NCI-H446 treated with DMSO at 0.1 percent for 48 hours (cell line): Measurements from ENCODE around the gene SNX7.

Source experiments
- DNase-seq: peaks from one replicate; lab custom pipeline; 2025; lab: John Stamatoyannopoulos, UW

Gene SNX7

GRCh38 chr1:98661544-98662355 lies at the start of gene SNX7:
Gene SNX7, plus strand, starts transcription at chr1:98661721. Its CDS starts 11 bp downstream, at chr1:98661732.
- peak; percentile 64 for DNase-seq

DNA sequence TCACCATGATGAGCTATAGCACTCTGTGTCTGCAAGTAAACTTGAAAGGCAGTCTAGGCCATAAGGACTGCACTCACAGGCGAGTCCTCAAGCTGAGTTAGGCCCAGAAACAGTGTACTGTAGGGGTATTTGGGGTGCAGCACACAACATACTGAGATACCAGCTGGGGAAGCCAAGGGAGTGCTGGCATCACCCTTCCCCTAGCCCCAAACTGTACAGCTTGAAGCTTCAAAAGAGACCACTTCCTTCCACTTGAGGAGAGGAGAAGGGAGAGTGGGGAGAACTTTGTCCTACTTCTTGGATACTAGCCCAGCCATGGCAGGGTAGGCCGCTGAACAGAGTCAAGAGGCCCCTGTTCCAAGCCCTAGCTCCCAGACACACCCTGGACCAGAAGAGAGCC lies 24.2 kb upstream of the SNX7 start:
- DNase-seq = no peak

GRCh38 chr1:98638185-98638584 lies 23.3 kb upstream of the SNX7 start:
- no peak for DNase-seq

GRCh38 chr1:98644510-98644909 lies 17.0 kb upstream of the SNX7 start:
- DNase-seq = no peak

DNA sequence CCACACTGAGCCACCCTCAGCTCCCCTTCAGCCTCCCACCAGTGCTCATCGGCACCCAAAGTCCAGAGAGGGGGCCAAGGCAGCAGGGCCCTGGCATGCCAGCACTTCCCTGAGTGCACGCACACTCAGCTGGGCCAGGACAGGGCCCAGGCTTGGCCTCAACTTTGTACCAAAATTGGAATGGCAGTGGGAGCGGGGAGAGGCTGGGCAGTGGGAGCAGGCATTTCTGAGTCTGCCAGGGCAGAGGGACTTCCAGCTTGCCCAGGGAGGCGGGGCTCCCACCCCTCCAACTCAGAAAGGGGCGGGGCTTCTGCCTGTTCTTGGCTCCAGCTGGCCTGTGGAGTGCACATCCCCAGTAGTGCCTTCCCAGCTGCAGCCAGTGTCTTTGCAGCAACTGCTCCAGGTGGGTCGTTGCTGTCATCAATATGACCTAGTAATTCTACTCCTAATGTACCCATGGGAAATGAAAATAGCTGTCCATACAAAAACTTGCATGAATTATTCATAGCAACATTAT lies 10.3 kb upstream of the SNX7 start:
- no peak for DNase-seq

GRCh38 chr1:98653123-98653522 lies 8.4 kb upstream of the SNX7 start:
- no peak for DNase-seq

DNA sequence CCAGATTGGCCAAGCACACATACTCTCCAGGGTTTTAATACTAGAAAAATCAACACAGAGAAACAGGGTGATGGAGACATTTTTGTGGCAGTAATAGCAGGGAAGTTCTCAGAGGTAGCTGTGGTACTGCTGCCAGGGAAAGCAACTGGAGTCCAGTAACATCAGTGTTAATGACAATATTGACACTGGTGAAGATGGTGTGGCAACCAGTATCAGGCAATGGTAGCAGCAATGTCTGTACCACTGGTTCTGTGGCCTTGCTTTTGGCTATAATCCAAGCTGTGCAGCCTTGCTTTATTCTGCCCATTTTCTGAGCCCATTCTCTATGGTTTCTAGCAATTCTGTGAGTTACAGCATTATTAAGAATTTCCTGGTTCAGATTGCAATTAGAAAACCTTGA lies 1.6 kb upstream of the SNX7 start:
- DNase-seq = peak; percentile 25

DNA sequence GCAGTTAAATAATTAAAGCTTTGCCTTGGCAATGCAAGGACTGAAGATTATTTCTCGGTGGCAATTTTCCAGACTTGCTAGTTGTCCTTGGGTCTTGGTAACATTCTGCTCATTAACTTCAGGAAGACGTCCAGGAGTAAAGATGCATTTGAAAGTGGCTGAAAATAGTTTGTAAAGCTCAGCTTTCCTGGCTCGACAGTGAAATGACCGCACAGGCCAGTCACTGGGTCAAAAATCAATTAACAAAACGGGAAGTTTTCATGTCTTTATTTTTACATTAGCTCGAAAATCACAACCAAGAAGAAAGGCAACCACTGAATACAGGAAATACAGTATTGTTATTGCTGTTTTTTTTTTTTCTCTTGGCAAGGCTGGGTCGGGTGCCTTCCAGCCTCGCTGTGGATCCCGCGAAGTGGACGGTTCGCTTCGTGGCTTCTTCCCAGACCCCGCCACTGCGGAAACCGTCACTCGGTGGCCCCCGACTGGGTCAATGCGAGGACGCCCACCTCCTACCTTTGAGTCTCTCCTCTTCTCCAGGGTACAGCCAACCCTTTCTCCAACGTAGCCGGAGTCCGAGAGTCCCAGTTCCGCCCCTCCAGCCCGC lies 479 bp upstream of the SNX7 start:
- DNase-seq = peak; percentile 47

- DNase-seq = no peak
These were observed 792 bp downstream of the SNX7 start for GRCh38 chr1:98662356-98662670.

DNA sequence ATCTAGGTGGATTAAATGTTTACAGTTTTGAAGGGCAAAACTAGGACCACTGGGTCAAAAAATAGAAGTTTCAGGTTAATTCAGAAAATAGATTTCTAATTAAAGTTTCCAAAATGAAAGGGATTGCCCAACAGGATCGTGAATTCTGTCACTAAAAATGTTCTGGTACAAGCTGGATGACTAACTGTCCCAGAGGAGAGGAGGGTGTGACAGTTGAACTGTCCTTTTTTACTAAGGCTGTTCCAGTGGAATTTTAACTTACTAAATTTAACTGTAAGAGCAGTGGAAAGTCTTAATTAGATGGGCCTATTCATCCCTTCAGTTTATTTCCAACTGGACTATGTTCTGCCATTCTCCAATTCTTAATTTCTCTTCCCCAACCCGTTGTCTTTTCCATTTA lies 7.2 kb downstream of the SNX7 start:
- DNase-seq = no peak

DNA sequence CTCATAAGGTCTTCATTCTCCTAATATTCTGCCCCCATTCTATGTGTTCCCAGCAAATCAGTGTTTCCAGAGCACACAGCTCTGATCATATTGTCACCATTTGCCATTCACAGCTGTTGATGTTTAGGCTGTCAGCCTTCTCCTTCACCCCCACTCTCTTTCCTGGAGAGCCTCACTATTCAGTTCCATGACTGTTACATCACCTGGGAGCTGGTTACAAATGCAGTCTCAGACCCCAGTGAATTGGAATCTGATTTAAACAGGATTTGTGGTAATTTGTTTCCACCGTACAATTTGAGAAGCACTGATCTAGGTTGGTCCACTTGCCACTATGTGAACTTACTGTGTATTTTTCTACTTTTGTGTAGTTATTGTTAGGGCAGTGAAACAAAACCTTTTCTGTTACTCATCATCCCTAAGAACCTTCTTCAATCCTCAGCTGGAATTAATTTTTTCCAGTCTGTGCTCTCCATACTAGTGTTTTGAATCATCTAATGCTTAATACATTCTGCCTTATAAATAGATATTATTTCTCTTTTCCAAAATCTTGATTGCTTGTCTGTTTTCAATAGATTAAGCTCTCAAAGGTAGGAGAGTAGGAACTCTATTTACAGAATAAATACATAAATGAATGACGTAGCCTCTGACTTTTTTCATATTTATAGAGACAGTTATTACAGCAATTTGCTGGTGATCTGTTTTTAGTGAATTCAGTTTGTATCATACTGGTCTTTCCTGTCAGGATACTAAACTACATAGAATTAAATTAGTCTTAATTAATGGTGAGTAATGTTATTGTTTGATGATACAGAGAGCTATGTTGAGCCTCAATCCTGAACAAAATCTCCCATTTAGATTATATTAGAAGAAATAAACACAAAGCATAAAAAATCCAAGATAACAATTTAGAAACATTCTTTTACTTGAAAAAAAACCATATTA lies 8.1 kb downstream of the SNX7 start:
- no peak for DNase-seq

- DNase-seq = no peak
These were observed 10.7 kb downstream of the SNX7 start for GRCh38 chr1:98672189-98672588.

DNA sequence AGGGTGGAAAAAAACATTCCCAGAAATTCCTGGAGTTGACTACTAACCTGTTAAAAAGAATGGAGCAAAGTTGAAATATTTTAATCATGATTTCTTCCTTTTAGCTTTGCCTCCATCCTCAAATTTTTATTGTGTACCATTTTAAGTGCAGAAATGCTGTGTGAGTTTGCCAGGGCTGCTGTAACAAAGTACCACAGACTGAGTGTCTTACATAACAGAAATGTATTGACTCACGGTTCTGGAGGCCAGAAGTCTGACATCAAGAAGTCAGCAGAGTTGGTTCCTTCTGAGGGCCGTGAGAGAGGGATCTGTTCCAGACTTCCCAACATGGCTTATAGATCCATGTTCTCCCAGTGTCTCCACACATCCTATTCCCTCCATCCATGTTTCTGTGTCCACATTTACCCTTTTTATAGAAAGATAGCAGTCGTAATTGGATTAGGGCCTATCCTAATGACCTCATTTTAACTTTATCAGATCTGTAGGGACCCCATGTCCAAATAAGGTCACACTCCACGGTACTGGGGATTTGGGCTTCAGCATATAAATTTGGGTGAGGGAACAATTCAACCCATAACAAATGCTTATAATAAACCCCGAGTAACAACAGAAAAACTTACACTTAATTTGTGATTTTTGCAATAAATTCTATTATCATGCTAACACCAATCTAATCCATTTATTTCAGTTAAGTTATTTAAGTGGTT lies 12.7 kb downstream of the SNX7 start:
- peak; percentile 39 for DNase-seq

GRCh38 chr1:98675282-98675681 lies 13.8 kb downstream of the SNX7 start:
- DNase-seq = peak; percentile 23

DNA sequence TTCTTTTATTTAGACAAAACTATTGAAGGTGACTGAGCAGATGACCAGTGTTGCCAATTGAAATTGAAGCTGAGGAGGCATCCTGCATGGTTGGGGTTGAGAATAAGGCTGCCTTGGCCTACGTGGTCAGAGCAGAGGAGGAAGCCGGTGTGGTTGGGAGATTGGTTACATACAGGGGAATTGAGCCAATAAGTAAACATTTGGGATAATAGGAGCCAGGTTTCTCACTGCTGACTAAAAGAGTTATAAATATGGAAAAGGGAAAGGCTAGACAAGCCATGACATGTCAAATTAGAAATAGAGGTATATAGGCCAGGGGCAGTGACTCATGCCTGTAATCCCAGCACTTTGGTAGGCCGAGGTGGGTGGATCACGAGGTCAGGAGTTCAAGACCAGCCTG lies 15.8 kb downstream of the SNX7 start:
- peak; percentile 98 for DNase-seq

GRCh38 chr1:98681812-98682211 lies 20.3 kb downstream of the SNX7 start:
- DNase-seq = no peak

DNA sequence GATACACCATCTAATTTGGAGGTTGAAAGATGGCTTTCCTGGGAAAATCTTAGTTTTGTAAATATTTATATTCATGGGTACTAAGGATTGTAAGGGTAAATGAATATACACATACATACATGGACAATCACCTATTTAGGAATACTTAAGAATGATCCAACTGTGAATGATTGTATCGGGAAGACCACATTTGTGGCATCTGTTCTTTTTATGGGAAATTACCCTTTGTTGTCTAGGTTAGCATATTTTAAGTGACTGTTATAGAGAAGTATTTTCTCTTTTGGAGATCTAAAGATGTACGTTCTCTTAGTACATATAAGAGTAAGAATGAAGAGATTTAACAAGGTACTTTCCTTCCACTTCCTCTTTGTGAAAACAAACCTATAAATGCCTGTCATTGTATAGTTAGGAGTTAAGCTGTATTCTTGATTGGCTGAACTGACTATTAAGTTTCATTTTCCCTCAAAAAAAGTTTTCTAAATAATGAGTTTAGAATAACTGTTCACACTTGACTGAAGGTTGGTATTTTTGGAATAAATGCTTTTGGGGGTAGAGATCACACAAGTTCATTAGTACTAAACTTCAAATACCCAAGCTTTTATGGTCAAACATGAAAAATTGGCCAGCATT lies 26.7 kb downstream of the SNX7 start:
- no peak for DNase-seq

DNA sequence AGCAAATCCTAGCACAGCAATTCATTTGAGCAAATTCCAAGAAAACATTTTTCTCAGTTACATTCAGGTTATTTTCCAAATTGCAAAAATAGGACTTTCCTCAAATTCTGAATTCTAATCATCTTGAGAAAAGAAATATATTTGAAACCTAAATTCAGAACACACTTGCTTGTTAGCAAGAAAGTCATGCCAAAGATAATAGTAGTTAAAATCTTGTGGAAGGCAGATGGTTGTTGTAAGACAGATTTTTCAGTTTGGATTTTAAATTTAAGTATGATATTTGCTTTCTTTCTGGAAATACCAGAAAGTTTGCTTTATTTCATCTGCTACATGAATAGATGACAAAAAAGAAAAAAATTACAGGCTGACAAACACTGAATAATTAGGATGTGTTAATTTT lies 29.1 kb downstream of the SNX7 start:
- DNase-seq = no peak

DNA sequence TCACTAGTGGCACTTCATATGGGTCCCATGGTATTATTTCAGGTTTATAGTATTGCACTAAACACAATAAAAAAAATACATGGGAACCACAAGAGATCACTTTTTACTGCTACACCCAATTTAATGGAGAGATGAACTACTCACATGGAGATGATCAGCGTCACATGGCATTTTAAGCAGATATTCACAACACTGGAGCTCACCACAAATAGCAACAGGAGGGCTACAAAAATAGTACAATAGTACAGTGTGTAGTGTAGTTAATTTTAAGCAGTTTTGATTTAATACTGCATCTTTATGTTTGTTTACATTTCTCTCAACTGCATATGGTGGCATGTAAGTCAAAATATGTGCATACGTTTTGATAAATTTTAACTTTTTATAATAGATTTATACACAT lies 31.0 kb downstream of the SNX7 start:
- DNase-seq = no peak

DNA sequence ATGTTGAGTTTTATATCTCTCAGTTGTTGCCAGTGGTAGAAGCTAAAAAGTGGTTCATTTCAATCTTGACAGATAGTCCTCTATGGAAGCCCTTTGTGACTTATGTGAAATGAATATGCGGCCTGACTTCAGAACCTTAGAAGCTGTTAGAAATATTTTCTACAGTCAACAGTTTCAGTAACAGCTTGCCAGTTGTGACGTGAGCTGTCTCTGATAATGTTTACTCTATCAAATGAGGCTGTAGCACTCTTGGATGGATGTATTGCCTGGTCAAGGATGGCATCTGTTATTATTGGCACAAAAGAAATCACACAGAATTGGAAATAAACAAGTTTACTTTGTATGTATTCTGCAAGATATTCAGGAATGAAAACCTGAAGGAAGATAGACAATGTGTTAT lies 31.9 kb downstream of the SNX7 start:
- DNase-seq = peak; percentile 97

GRCh38 chr1:98696077-98696476 lies 34.6 kb downstream of the SNX7 start:
- DNase-seq = no peak
